Measurements from ENCODE around the gene SLCO3A1. TPM values are rescaled to one million over a fixed set of nuclear protein-coding genes. Genes with fewer than 3 reads are reported as not detected.

Gene SLCO3A1
- total RNA-seq, 3 donors from 2014 or later, result 13.4 to 23.8 (median 14.3) TPM

- TF ChIP-seq CTCF (IDR thresholded peaks at IDR 0.05), result no peak
- intact Hi-C loops (cut with DNase I, micrococcal nuclease), result no loop called here
These were observed 55.6 kb downstream of the SLCO3A1 start for GRCh38 chr15:91909111-91909510.

GRCh38 chr15:91909574-91909973 is 56.1 kb downstream of the SLCO3A1 start:
- DNase-seq (no peak), ATAC-seq (peak; percentile 72)
- H3K4me1 ChIP-seq (ENCODE audit: low read depth), result peaks cover 13% of the 10 kb centered on the region
- H3K9me3 ChIP-seq, result no peaks in the 10 kb centered on the region
- no peak overlapping the region for H3K4me3 ChIP-seq
- intact Hi-C loops (cut with DNase I, micrococcal nuclease), result no loop called here
- no peak for TF ChIP-seq CTCF (IDR thresholded peaks at IDR 0.05)
- H3K36me3 ChIP-seq (ENCODE audit: low read depth), result no peaks in the 10 kb centered on the region

More at GRCh38 chr15:91909111-91909510, 55.6 kb downstream of the SLCO3A1 start:
- no peak for DNase-seq
- Histone ChIP-seq H3K9me3 (no peaks in the 10 kb centered on the region), H3K4me3 (no peak overlapping the region), H3K4me1 (ENCODE audit: low read depth) (peaks cover 12% of the 10 kb centered on the region), H3K36me3 (ENCODE audit: low read depth) (no peaks in the 10 kb centered on the region)
- no peak for ATAC-seq

- ATAC-seq (no peak), DNase-seq (no peak)
- no peaks in the 10 kb centered on the region for H3K9me3 ChIP-seq
- no peak overlapping the region for H3K4me3 ChIP-seq
- peaks cover 25% of the 10 kb centered on the region for H3K4me1 ChIP-seq (ENCODE audit: low read depth)
- TF ChIP-seq CTCF (IDR thresholded peaks at IDR 0.05), result no peak
- intact Hi-C loops (cut with DNase I, micrococcal nuclease), result no loop called here
- no peaks in the 10 kb centered on the region for H3K36me3 ChIP-seq (ENCODE audit: low read depth)
These were observed 58.3 kb downstream of the SLCO3A1 start for GRCh38 chr15:91911844-91912243.

- ATAC-seq (peak; percentile 39), DNase-seq (no peak)
- no peaks in the 10 kb centered on the region for H3K36me3 ChIP-seq (ENCODE audit: low read depth)
- H3K9me3 ChIP-seq, result no peaks in the 10 kb centered on the region
- peaks cover 25% of the 10 kb centered on the region for H3K4me1 ChIP-seq (ENCODE audit: low read depth)
- intact Hi-C loops (cut with DNase I, micrococcal nuclease), result no loop called here
- H3K4me3 ChIP-seq, result no peak overlapping the region
- TF ChIP-seq CTCF (IDR thresholded peaks at IDR 0.05), result no peak
These were observed 58.8 kb downstream of the SLCO3A1 start for GRCh38 chr15:91912336-91912735.

GRCh38 chr15:91913560-91913959 is 60.1 kb downstream of the SLCO3A1 start:
- intact Hi-C loops (cut with DNase I, micrococcal nuclease), result no loop called here
- Histone ChIP-seq H3K36me3 (ENCODE audit: low read depth) (no peaks in the 10 kb centered on the region), H3K9me3 (no peaks in the 10 kb centered on the region), H3K4me1 (ENCODE audit: low read depth) (peaks cover 30% of the 10 kb centered on the region), H3K4me3 (no peak overlapping the region)
- TF ChIP-seq CTCF (IDR thresholded peaks at IDR 0.05), result no peak
- no peak for DNase-seq
- ATAC-seq, result peak; percentile 22

GRCh38 chr15:91915576-91915975 is 62.1 kb downstream of the SLCO3A1 start:
- peaks cover 30% of the 10 kb centered on the region for H3K4me1 ChIP-seq (ENCODE audit: low read depth)
- H3K4me3 ChIP-seq, result no peak overlapping the region
- ATAC-seq (peak; percentile 81), DNase-seq (peak in 2 of 3 donors; percentile 79 to 86)
- intact Hi-C loops (cut with DNase I, micrococcal nuclease), result no loop called here
- no peaks in the 10 kb centered on the region for H3K36me3 ChIP-seq (ENCODE audit: low read depth)
- no peak for TF ChIP-seq CTCF (IDR thresholded peaks at IDR 0.05)
- H3K9me3 ChIP-seq, result no peaks in the 10 kb centered on the region

All from mucosa of descending colon (tissue), 3 donors.